Nephron (organoid): ENCODE data around the gene EXOC8.

Experiments used
- H3K27ac Mint-ChIP-seq, 3 experiments: 2 replicates each; pipeline ENCODE4 v1.8.0; 2020; ENCODE audit warnings: mixed read lengths in 3 of 3, mild to moderate bottlenecking in 2 of 3, moderate library complexity in 1 of 3
- H3K27me3 Mint-ChIP-seq: 2 replicates; pipeline ENCODE4 v1.8.0; 2021; ENCODE audit warnings: low read depth, mild to moderate bottlenecking, moderate library complexity, mixed read lengths
- H3K36me3 Mint-ChIP-seq: 2 replicates; pipeline ENCODE4 v1.8.0; 2020; ENCODE audit warnings: low read depth, mixed read lengths
- H3K4me1 Mint-ChIP-seq: 2 replicates; pipeline ENCODE4 v1.8.0; 2020; ENCODE audit warnings: mixed read lengths
- H3K4me3 Mint-ChIP-seq, 3 experiments: 2 replicates each; pipeline ENCODE4 v1.8.0; 2020; ENCODE audit warnings: mild to moderate bottlenecking in 3 of 3, mixed read lengths in 3 of 3, moderate library complexity in 2 of 3
- H3K9me3 Mint-ChIP-seq: 2 replicates; pipeline ENCODE4 v1.8.0; 2020; ENCODE audit warnings: mixed read lengths
- TF ChIP-seq, protein P1 (sequence below), 3 experiments: fragments of 200-600 bp; sonication (generic); IDR thresholded peaks; one replicate each; pipeline ENCODE4 v1.5.0; 2021; ENCODE audit warnings: antibody characterized with exemption in 3 of 3; ENCODE audit not compliant: unreplicated experiment in 3 of 3

Gene EXOC8

DNA sequence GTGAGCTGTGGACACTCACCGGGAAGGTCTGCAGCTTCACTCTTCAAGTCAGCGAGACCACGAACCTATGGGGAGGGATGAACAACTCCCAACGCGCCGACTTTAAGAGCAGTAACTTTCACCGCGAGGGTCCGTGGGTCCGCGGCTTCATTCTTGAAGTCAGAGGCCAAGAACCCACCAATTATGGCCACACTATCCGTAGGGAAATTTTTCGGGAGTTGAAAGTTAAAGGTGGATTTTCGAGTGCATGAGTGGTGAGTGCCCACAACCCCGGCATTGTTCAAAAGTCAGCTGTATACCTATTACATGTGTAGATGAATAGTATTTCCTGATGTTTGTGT lies 19.7 kb downstream of the EXOC8 start:
- TF ChIP-seq, protein P1, sequence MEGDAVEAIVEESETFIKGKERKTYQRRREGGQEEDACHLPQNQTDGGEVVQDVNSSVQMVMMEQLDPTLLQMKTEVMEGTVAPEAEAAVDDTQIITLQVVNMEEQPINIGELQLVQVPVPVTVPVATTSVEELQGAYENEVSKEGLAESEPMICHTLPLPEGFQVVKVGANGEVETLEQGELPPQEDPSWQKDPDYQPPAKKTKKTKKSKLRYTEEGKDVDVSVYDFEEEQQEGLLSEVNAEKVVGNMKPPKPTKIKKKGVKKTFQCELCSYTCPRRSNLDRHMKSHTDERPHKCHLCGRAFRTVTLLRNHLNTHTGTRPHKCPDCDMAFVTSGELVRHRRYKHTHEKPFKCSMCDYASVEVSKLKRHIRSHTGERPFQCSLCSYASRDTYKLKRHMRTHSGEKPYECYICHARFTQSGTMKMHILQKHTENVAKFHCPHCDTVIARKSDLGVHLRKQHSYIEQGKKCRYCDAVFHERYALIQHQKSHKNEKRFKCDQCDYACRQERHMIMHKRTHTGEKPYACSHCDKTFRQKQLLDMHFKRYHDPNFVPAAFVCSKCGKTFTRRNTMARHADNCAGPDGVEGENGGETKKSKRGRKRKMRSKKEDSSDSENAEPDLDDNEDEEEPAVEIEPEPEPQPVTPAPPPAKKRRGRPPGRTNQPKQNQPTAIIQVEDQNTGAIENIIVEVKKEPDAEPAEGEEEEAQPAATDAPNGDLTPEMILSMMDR (IDR thresholded peaks at IDR 0.05; ENCODE audit: unreplicated experiment in 3 of 3), result no peak
- H3K4me3 Mint-ChIP-seq, result no peak overlapping the region
- H3K9me3 Mint-ChIP-seq, result no peaks in the 10 kb centered on the region
- H3K36me3 Mint-ChIP-seq, result no peaks in the 10 kb centered on the region
- H3K27ac Mint-ChIP-seq, result no peak overlapping the region
- no peaks in the 10 kb centered on the region for H3K4me1 Mint-ChIP-seq
- peaks cover 7% of the 10 kb centered on the region for H3K27me3 Mint-ChIP-seq

DNA sequence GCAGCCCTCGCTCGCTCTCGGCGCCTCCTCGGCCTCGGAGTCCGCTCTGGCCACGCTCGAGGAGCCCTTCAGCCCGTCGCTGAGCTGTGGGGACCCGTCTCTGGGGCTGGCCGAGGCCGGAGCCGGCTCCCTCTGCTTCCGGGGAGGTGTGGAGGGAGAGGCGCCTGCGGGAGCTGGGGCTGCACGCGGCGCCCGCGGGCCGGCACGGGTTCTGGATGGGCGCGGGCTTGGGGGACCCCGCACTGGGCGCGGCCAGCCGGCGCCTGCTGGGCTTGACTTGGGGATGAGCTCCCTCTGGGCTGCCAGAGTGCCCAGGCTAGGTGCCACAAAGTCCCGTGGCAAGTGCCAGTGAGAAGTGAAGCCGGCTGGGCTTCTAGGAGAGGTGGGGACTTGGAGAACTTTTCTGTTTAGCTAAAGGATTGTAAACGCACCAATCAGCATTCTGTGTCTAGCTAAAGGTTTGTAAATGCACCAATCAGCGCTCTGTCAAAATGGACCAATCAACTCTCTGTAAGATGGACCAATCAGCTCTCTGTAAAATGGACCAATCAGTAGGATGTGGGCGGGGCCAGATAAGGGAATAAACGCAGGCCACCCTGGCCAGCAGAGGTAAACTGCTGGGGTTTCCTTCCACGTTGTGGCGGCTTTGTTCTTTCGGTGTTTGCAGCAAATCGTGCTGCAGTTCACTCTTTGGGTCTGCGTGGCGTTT lies 20.2 kb downstream of the EXOC8 start:
- TF ChIP-seq, protein P1 (IDR thresholded peaks at IDR 0.05; ENCODE audit: unreplicated experiment in 3 of 3), result no peak

DNA sequence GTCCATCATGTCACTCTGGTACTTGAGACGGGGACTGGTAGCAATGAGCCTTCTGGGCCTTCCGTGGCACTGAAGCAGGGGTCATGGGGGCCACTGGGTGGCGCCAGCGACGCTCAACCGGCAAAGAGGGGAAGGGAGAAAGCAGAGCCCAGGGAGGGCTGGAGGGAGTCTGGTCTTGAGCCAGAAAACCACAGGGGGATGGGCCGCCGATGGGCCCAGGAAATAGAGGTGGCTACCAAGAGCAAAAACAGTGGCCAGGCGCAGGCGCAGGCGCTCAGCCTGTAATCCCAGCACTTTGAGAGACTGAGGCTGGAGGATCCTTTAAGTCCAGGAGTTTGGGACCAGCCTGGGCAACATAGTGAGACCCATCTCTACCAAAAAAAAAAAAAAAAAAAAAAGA lies 21.8 kb downstream of the EXOC8 start:
- TF ChIP-seq, protein P1 (IDR thresholded peaks at IDR 0.05; ENCODE audit: unreplicated experiment in 3 of 3), result no peak
- Mint-ChIP-seq H3K27me3 (peaks cover 7% of the 10 kb centered on the region), H3K4me3 (no peak overlapping the region), H3K4me1 (no peaks in the 10 kb centered on the region), H3K9me3 (no peaks in the 10 kb centered on the region), H3K27ac (no peak overlapping the region), H3K36me3 (no peaks in the 10 kb centered on the region)

More for the DNA sequence above, 20.2 kb downstream of the EXOC8 start:
- Mint-ChIP-seq H3K36me3 (no peaks in the 10 kb centered on the region), H3K27ac (no peak overlapping the region), H3K4me3 (no peak overlapping the region), H3K9me3 (no peaks in the 10 kb centered on the region), H3K4me1 (no peaks in the 10 kb centered on the region), H3K27me3 (peaks cover 7% of the 10 kb centered on the region)

DNA sequence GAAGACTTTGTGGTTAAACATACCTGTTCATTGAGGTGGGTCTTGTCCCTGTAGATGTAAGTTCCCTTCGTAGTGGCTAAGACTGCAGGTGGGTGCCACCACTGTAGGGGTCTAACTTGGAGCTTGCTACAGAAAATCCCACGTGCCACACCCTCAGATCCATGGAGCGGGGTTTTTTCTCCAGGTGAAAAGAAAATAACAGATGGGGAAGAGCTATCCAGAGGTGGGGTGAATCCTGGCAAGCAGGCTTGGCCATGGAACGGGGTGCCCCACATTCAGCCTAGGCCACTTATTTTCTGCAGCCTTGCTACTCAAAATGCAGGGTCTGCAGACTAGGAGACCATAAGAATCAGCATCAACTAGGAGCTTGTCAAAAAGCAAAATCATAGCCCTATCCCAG lies 24.0 kb downstream of the EXOC8 start:
- H3K4me1 Mint-ChIP-seq, result no peaks in the 10 kb centered on the region
- TF ChIP-seq, protein P1 (IDR thresholded peaks at IDR 0.05; ENCODE audit: unreplicated experiment in 3 of 3), result no peak
- H3K9me3 Mint-ChIP-seq, result no peaks in the 10 kb centered on the region
- no peak overlapping the region for H3K4me3 Mint-ChIP-seq
- peaks cover 7% of the 10 kb centered on the region for H3K27me3 Mint-ChIP-seq
- no peaks in the 10 kb centered on the region for H3K36me3 Mint-ChIP-seq
- no peak overlapping the region for H3K27ac Mint-ChIP-seq

DNA sequence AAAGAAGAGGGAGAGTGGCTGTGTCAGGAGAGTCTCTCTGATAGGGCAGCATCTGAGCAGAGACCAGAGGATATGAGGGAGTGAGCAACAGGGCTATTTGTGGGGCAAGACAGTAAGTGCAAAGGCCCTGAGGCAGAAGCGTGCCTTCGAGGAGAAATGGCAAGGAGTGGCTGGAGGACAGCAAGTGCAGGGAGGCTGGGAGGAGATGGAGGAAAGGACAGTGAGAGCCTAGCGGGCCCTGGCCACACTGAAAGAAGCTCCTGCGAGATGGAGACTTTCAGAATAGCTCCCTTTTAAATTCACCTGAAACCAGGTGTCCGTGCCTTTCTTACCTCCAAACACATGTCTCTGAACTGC lies 25.2 kb downstream of the EXOC8 start:
- peaks cover 7% of the 10 kb centered on the region for H3K27me3 Mint-ChIP-seq
- no peaks in the 10 kb centered on the region for H3K36me3 Mint-ChIP-seq
- H3K4me1 Mint-ChIP-seq, result no peaks in the 10 kb centered on the region
- H3K27ac Mint-ChIP-seq, result no peak overlapping the region
- H3K9me3 Mint-ChIP-seq, result no peaks in the 10 kb centered on the region
- TF ChIP-seq, protein P1 (IDR thresholded peaks at IDR 0.05; ENCODE audit: unreplicated experiment in 3 of 3), result no peak
- H3K4me3 Mint-ChIP-seq, result no peak overlapping the region

DNA sequence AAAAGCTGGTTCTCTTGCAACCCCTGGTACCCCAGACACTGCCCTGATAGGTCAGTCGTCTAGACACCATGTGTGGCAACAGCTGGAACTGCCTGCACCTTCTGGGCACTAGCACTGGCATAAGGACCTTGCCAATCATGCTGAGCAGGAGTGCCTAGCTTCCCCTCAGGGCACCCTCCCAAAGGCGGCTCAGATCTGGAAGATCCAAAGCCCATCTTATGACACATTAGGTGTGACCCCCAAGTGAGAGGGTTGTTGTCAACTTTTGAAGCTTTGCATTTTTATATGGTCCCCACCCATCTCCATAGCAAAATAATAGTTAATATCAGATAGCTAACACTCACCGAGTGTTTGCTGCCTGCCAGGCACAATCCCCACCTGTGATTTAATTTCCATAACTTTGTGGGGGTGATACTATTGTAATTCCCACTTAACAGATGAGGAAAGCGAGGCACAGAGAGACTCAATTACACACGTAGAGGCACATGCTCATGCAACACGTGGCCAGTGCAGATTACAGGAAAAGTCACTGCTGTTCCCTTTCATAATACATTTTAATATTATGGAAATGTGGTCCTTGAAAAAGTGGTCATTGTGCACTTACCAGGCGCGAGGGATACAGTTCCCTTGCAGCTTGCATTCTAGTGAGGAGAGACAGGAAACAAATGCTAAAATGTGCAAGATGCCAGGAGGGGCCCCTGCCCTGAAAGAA lies 25.8 kb downstream of the EXOC8 start:
- Mint-ChIP-seq H3K36me3 (no peaks in the 10 kb centered on the region), H3K9me3 (no peaks in the 10 kb centered on the region), H3K4me1 (no peaks in the 10 kb centered on the region), H3K27ac (no peak overlapping the region), H3K4me3 (no peak overlapping the region), H3K27me3 (peaks cover 7% of the 10 kb centered on the region)
- TF ChIP-seq, protein P1 (IDR thresholded peaks at IDR 0.05; ENCODE audit: unreplicated experiment in 3 of 3), result no peak
